Kidney (tissue), 14 donors: Measurements from ENCODE around the gene DSCAM. TPM values are rescaled to one million over a fixed set of nuclear protein-coding genes. Genes with fewer than 3 reads are reported as not detected.

Source experiments
- DNase-seq, 5 donors: peaks; one replicate each; pipeline ENCODE4 v3.0.0-alpha.2; 2013 to 2020
- FAIRE-seq: peaks from 2 replicates; lab custom pipeline; 2012; peaks lifted over from hg19 to GRCh38; lab: Jason Lieb, UNC
- H3K27ac ChIP-seq, 2 donors: one replicate each; pipeline ENCODE4 v1.7.0; 2013; ENCODE audit warnings: low read depth in 2 of 2, low read length in 2 of 2, inconsistent platforms in 1 of 2
- H3K27me3 ChIP-seq: one replicate; pipeline ENCODE4 v1.7.1; 2013; ENCODE audit warnings: low read length, inconsistent platforms; ENCODE audit not compliant: control insufficient read depth, insufficient read depth
- H3K36me3 ChIP-seq, 3 donors: one replicate each; pipeline versions ENCODE4 v1.7.0 to v1.7.1; 2013; ENCODE audit warnings: low read length in 3 of 3, control low read depth in 1 of 3, inconsistent platforms in 1 of 3; ENCODE audit not compliant: insufficient read depth in 3 of 3, control insufficient read depth in 2 of 3
- H3K4me1 ChIP-seq, 3 donors: one replicate each; pipeline versions ENCODE4 v1.7.0 to v1.7.1; 2013; ENCODE audit warnings: low read length in 3 of 3, inconsistent platforms in 1 of 3, low read depth in 1 of 3; ENCODE audit not compliant: control insufficient read depth in 2 of 3, insufficient read depth in 2 of 3
- H3K4me3 ChIP-seq, 3 donors: one replicate each; pipeline versions ENCODE4 v1.7.0 to v1.8.1; 2013; ENCODE audit warnings: low read length in 3 of 3, control low read depth in 1 of 3, inconsistent platforms in 1 of 3
- H3K9ac ChIP-seq, 3 donors: one replicate each; pipeline versions ENCODE4 v1.7.0 to v1.7.1; 2013; ENCODE audit warnings: low read length in 3 of 3, control low read depth in 1 of 3, inconsistent platforms in 1 of 3
- H3K9me3 ChIP-seq, 3 donors: one replicate each; pipeline versions ENCODE4 v1.7.0 to v1.7.1; 2013; ENCODE audit warnings: low read length in 3 of 3, control low read depth in 1 of 3, inconsistent platforms in 1 of 3; ENCODE audit not compliant: control insufficient read depth in 2 of 3, insufficient read depth in 1 of 3
- CTCF ChIP-seq: IDR thresholded peaks from 3 replicates; pipeline ENCODE4 v1.5.1; 2012; ENCODE audit warnings: mild to moderate bottlenecking, moderate library complexity, borderline replicate concordance; ENCODE audit not compliant: insufficient read depth; ENCODE audit errors: extremely low read depth
- intact Hi-C: fragments of 100-400 bp; cut with DNase I; formaldehyde crosslinking; loops from one replicate; pipeline ENCODE4 v1.11.1; 2022
- polyA plus RNA-seq: library from polyadenylated mRNA; stranded (reverse); fragments of 350-450 nt; fragmentation: Illumina TruSeq; extraction: RNeasy Lipid Tissue Mini Kit (QIAGEN cat#74804); gene quantifications from one replicate; pipeline ENCODE4 v1.2.3, GENCODE V29; 2014; ENCODE audit warnings: low read depth, low replicate concordance; ENCODE audit not compliant: insufficient read depth
- total RNA-seq: library from RNA; stranded (reverse); fragmentation: NEBNext Ultra II Directional; extraction: Animal tissue kit (Norgen Biotek cat#: 25700); gene quantifications from one replicate; pipeline ENCODE4 v1.2.1, GENCODE V29; 2021
- donor health status: control.
- donor health status: control.
- donor health status: control.
- donor health status: control.
- donor health status: control.
- donor health status: DM: yes; HTN: yes; CAD: no.
- donor health status: Normal renal cell carcinoma (clear cell type).

The DSCAM gene
- total and polyA plus RNA-seq, 2 donors from 2014 or later, result not detected

- Histone ChIP-seq H3K36me3 (no peaks in the 10 kb centered on the region), H3K9me3 (no peaks in the 10 kb centered on the region), H3K4me3 (no peak overlapping the region), H3K4me1 (peaks cover 0 to 3% (median 0%) of the 10 kb centered on the region in 3 donors), H3K9ac (no peak overlapping the region), H3K27ac (no peak overlapping the region), H3K27me3 (no peaks in the 10 kb centered on the region)
- DNase-seq, result no peak
- no peak for FAIRE-seq
- intact Hi-C loops, result no loop called here
- TF ChIP-seq CTCF, result no peak
Observed at GRCh38 chr21:40165773-40166070, 681.2 kb downstream of the DSCAM start.

DNA sequence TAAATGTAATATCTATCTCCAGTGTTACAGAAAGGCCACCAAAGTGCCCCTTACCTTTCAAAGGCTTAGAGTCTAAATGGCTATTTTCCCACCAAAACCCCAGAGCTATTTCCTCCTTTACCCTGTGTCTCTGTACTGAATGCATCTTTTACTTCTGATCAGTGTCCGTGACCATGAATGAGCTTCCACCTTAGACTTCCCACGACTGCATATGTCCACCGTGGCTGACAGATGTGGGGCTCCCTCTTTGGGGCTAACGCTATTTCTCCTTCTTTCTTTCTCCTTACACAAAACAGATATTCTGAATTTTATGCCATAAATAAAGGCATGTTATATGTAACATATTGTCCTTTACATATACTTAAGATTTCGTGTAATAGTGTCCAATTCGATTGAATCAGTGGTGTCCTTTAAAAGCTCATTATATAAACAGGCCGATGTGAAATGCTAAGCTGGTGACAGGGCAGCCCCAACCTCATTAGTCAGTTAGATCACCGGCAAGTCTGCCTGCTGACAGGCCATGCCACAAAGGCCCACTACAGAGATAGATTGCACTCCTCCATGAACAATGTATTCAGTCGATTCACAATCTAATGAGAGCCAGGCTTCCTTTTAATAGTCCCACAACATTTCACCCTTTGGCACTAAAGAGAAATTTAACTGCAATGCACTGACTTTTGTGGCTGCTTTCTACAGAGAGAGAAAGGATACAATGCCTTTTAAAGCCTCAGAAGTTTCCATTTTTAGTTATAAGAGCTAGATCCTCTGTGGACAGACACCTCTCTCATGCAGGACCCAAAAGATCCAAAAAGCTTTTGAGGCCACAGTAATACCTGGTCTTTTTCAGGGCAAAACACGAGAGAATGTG, 681.8 kb downstream of the DSCAM start:
- DNase-seq (no peak), FAIRE-seq (no peak)
- peaks cover 0 to 3% (median 0%) of the 10 kb centered on the region in 3 donors for H3K4me1 ChIP-seq
- no peaks in the 10 kb centered on the region for H3K36me3 ChIP-seq
- TF ChIP-seq CTCF, result no peak
- no peaks in the 10 kb centered on the region for H3K9me3 ChIP-seq
- no peak overlapping the region for H3K4me3 ChIP-seq
- intact Hi-C loops, result no loop called here
- no peaks in the 10 kb centered on the region for H3K27me3 ChIP-seq
- H3K27ac ChIP-seq, result no peak overlapping the region
- H3K9ac ChIP-seq, result no peak overlapping the region

DNA sequence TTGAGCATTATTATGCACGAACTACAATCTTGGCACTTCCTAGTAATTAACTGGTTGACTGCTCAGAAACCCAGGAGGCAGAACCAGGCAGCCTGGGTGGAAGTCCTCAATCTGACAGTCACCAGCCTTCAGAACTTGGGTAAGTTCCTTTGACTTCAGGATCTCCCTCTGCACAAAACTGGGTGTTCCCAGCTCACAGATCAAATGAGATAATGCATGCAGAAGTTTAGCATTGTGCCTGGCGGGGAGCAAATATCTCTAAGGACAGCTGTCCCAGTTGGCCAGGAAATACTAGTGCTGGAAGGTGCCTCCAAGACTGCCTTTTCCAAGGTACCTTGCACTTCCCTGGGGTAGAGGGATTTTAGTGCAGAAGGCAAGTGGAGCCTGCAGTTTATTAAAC, 684.9 kb downstream of the DSCAM start:
- Histone ChIP-seq H3K4me3 (no peak overlapping the region), H3K4me1 (peaks cover 0 to 3% (median 0%) of the 10 kb centered on the region in 3 donors), H3K27ac (no peak overlapping the region), H3K36me3 (no peaks in the 10 kb centered on the region), H3K9ac (no peak overlapping the region), H3K9me3 (no peaks in the 10 kb centered on the region), H3K27me3 (no peaks in the 10 kb centered on the region)
- intact Hi-C loops, result no loop called here
- TF ChIP-seq CTCF, result no peak
- peak in 1 of 5 donors; percentile 37 for DNase-seq
- no peak for FAIRE-seq
